PFSK-1 (cell line): ENCODE measurements around the gene NR0B2.

ENCODE experiments used
- FOXP2 ChIP-seq: optimal IDR thresholded peaks from 2 replicates; pipeline ENCODE3; 2011; ENCODE audit warnings: borderline replicate concordance, control low read depth, inconsistent platforms; ENCODE audit not compliant: insufficient read depth; ENCODE audit errors: extremely low read length, extremely low read depth
- POLR2AphosphoS5 ChIP-seq: IDR thresholded peaks from 2 replicates; pipeline ENCODE4 v1.6.1; 2012; ENCODE audit warnings: low read depth, mild to moderate bottlenecking, control low read depth, low read length, moderate library complexity
- SIN3A ChIP-seq: IDR thresholded peaks from 2 replicates; pipeline ENCODE4 v1.6.1; 2012; ENCODE audit warnings: mild to moderate bottlenecking, low read length, moderate library complexity, borderline replicate concordance; ENCODE audit not compliant: insufficient read depth
- TAF1 ChIP-seq: IDR thresholded peaks from 2 replicates; pipeline ENCODE4 v1.6.1; 2012; ENCODE audit warnings: low read length, control low read depth, borderline replicate concordance; ENCODE audit not compliant: insufficient read depth
- TF ChIP-seq, protein P1 (sequence below), 2 experiments: IDR thresholded peaks; 2 replicates each; pipeline versions ENCODE4 v1.6.1 to v1.8.0; 2011 to 2012; ENCODE audit warnings: low read depth in 2 of 2, low read length in 2 of 2, control low read depth in 1 of 2, inconsistent platforms in 1 of 2, mild to moderate bottlenecking in 1 of 2, moderate library complexity in 1 of 2; ENCODE audit not compliant: insufficient read depth in 1 of 2

DNA sequence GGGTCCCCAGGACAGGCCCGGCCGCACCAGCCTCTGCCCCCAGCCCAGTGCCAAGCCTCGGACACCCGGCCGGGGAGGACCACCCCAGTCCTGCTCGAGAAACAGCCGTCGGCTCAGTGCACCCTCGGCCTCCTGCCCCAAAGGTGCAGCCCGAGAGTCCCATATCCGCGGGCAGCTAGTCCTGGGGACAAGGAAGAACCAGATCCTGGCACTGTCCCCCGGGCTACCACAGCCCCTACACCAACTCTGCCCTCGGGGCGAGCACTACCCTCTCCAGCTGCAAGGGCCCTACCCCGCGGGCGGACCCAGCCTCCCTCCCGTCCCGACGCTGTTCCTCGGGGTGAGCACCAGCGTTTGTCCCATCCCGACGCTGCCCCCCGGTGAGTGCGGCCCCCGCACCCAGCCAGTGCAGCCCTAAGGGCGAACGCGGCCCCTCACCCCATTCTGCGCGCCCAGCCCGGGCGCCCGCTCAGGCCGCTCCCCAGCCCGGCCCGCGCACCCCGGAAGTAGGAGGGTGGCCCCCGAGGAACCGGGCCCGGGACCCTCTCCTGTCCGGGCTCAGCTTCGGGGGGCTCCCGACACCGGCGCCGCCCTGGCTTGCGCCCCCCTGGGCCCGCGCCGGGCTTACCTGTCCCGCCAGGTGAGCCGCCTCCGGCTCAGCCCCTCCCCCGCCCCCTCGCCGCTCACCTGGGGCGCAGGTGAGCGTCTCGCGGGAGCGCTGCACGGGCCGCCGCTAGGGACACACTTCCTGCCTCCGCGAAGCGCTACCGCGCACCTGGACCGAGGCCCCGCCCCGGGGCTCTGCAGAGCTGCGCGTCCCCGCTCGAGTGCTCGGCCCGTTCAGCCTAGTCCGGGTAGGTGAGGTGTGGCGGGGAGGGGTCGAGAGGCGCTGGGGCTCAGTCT lies 46.2 kb upstream of the NR0B2 start, which contains the start of gene KDF1:
- TF ChIP-seq POLR2AphosphoS5 = no peak
- TF ChIP-seq, protein P1, sequence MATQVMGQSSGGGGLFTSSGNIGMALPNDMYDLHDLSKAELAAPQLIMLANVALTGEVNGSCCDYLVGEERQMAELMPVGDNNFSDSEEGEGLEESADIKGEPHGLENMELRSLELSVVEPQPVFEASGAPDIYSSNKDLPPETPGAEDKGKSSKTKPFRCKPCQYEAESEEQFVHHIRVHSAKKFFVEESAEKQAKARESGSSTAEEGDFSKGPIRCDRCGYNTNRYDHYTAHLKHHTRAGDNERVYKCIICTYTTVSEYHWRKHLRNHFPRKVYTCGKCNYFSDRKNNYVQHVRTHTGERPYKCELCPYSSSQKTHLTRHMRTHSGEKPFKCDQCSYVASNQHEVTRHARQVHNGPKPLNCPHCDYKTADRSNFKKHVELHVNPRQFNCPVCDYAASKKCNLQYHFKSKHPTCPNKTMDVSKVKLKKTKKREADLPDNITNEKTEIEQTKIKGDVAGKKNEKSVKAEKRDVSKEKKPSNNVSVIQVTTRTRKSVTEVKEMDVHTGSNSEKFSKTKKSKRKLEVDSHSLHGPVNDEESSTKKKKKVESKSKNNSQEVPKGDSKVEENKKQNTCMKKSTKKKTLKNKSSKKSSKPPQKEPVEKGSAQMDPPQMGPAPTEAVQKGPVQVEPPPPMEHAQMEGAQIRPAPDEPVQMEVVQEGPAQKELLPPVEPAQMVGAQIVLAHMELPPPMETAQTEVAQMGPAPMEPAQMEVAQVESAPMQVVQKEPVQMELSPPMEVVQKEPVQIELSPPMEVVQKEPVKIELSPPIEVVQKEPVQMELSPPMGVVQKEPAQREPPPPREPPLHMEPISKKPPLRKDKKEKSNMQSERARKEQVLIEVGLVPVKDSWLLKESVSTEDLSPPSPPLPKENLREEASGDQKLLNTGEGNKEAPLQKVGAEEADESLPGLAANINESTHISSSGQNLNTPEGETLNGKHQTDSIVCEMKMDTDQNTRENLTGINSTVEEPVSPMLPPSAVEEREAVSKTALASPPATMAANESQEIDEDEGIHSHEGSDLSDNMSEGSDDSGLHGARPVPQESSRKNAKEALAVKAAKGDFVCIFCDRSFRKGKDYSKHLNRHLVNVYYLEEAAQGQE (IDR thresholded peaks at IDR 0.05; ENCODE audit: insufficient read depth in 1 of 2, low read depth in 2 of 2, low read length in 2 of 2) = no peak
- TF ChIP-seq TAF1 = no peak
- no peak for TF ChIP-seq SIN3A
- no peak for TF ChIP-seq FOXP2
